Measurements from ENCODE around the gene DDX47.
A peak's percentile ranks its signal among the peaks of the same experiment; 100 is the strongest.

The DDX47 gene

DNA sequence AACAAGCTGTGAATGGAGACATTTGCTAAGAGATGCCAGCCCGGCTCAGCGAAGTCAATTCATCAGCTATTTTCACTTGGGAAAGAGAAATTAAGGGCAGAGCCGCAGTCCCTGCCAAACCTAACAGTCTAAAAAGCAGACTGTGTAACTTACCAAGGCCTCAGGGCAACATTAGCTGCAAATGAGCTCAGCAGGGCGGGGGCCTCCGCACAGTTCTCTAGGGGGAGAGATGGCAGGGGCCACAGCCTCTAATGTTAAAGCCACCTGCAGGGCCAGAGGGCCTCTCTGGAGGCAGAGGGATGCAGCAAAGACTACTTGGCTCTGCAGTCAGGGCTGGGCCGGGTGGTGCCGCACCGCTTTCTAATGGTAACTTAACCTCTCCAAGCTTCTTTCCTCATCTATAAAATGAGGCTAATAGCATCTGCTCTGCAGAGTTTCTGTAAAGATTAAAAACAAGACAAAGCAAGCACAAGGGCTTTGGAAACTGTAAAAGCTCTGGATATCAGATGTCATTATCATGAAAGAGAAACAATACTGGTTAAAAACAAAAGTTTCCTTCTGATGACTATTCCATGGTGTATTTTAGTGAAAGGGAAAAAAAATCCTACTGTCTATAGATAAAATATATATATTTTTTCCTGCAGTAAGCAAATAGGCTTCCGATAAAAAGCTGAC, 64.8 kb downstream of the DDX47 start:
- Histone ChIP-seq H3K27ac (ENCODE audit: low read length) (peak overlapping the region; percentile 14), H3K36me3 (ENCODE audit: control insufficient read depth in 1 of 2, insufficient read depth in 2 of 2, low read length in 2 of 2) (no peaks in the 10 kb centered on the region), H3K9me3 (ENCODE audit: control insufficient read depth in 1 of 2, low read length in 2 of 2) (no peaks in the 10 kb centered on the region), H3K4me3 (ENCODE audit: low read depth in 1 of 2, low read length in 2 of 2) (no peak overlapping the region), H3K27me3 (ENCODE audit: low read depth, low read length) (no peaks in the 10 kb centered on the region), H3K4me1 (ENCODE audit: control insufficient read depth in 1 of 2, insufficient read depth in 2 of 2, low read length in 2 of 2) (no peaks in the 10 kb centered on the region)

All from muscle layer of duodenum (tissue), 2 donors.